HG03025 (cell line): Measurements from ENCODE around the gene DYNC1LI2.
A peak's percentile ranks its signal among the peaks of the same experiment; 100 is the strongest.
"Not testable (repeated sequence)": the region's sequence is repeated elsewhere in the genome, so short reads cannot be mapped to it uniquely, and the experiment has no call there.

Experiments used
- ATAC-seq: cut with Tn5 transposase; IDR thresholded peaks from one replicate; pipeline ENCODE4 v1.9.1; 2021; ENCODE audit warnings: mild to moderate bottlenecking, moderate library complexity; ENCODE audit not compliant: unreplicated experiment, low FRiP score

DYNC1LI2 gene

DNA sequence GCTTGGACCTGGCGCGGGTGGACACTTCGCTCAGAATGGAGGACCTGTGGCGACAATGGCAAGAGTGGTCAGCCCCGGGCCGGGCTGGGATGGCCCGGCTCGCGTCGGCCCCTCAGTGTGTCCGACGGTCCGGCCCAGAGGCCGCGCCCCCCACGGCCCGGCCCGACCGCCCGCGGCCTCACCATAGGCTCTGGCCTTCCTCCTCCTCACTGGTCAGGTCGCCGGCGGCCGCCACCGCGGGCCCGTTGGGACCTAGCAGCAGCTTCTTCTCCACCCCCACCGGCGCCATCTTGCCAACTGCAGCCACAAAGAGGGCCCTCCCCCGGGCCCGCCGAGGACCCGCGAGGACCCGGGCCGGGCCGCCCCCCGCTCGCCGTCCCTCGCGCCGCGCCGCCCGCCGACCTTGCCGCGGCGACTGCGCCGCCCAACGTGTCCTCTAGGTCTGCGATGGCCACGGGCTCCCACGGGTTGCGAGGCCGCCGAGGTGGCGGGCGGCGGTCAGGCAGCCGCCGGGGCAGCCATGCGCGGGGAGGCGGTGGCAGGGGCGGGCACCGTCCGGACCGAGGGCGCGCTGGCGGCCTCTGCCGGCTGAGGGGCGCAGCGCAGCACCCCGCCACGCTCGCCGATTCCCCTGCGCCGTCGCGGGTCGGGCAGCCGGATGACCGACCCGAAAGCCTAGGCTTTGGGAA is at the start of gene DYNC1LI2:
TSS of gene DYNC1LI2 (minus strand) at position 307 of the 689 bp plus-strand sequence. CDS start at position 289, 18 bp downstream.
- ATAC-seq, result peak; percentile 71

DNA sequence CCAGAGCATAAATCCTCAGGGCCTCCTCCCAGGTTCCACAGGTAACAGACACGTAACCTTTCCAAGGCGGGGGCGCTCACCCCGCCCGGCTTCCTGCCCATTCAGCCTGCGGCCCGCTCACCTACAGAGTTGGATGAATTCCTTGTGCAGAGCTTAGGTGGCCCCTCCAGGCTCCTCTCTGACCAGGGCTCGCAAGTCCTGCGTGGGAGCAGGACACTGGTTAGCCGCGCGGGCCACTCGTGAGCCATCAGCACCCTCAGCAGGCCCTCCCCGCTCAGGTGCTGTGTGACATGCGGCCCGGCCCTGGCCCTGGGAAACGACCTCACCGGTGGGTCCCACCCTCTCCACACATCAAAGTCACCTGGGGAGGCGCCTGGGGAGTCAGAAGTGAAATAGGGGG is 49.4 kb upstream of the DYNC1LI2 start:
- ATAC-seq, result no peak

DNA sequence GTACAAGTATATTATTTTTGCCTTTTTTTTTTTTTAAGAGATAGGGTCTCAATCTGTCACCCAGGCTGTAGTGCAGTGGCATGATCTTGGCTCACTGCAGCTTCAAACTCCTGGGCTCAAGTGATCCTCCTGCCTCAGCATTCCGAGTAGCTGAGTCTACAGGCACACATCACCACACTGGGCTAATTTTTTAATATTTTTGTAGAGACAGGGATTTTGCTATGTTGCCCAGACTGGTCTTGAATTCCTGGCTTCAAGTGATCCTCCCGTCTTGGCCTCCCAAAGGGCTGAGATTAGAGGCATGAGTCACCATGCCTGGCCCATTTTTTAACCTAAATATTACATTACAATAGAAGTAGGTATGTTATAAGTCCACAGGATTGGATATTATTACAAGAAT is 46.8 kb upstream of the DYNC1LI2 start:
- ATAC-seq, result no peak

DNA sequence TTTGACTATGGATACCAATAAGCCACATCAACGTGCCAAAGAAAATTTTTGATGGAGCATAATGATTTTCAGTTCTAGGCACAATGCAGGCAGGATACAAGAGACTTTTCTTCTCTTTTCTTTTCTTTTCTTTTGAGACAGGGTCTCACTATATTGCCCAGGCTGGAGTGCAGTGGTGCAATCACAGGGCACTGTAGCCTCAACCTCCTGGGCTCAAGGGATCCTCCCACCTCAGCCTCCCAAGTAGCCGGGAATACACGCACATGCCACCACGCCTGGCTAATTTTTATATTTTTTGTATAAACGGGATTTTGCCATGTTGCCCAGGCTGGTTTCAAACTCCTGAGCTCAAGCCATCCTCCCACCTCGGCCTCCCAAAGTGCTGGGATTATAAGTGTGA is 42.6 kb upstream of the DYNC1LI2 start:
- not testable (repeated sequence) for ATAC-seq

DNA sequence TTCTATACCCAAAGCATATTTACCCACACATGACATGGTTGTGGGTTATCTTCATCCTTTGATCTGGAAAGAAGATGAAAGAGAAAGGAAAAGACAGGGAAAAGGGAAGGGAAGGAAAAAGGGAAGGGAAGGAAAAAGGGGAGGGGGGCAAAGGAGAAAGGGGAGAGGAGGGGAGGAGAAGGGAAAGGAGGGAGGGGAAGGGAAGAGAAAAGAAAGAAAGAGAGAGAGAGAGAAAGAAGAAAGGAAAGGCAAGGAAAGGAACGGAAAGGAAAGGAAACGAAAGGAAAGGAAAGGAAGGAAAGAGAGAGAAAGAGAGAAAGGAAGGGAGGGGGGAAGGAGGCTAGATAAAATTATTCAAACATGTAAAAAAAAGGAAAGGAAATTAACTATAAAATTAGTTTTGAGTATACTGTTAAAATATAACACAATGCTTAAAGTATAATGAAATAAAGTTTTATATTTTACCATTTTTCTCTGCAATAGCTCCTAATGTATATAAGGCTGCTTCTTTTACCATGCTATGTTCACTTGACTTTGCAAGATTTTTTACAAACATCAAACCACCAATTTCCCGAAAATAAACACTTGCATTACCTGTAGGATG is 38.8 kb upstream of the DYNC1LI2 start:
- ATAC-seq, result no peak

DNA sequence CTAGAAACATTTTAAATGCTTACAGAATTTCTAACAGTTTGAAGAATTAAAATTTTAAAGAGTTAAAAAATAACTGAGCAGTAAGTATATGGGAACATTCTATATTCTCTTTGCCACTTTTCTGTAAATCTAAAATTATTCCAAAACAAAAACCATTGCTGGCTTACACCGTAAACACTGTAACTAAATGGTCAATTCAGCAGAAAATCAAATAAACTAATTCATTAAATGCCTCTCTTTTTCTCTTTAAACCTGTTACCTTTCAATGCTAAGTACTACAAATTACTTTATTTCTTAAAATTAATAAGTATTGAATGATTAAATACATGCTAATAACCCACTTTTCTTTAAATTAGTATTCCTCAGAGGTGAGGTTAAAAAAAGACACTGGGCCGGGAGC is 36.0 kb upstream of the DYNC1LI2 start:
- ATAC-seq, result no peak

DNA sequence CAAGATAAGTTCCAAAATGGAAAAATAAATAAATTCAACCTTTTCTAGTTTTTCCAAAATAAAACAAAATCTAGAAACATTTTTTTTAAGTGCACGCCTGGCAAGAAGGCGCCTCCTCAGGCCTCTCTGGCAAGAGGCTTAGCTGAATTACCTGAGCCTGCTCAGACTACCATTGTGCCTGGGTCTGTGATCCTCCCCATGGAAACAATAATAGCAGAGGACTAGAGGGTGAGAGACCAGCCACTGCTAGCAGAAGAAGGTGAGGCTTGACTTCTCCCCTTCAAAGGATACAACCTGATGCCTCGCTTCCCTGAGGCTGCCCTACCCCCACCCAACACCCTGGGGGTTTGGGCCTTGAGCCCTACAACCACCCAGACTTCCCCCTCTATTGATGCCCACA is 35.1 kb upstream of the DYNC1LI2 start:
- ATAC-seq, result no peak

DNA sequence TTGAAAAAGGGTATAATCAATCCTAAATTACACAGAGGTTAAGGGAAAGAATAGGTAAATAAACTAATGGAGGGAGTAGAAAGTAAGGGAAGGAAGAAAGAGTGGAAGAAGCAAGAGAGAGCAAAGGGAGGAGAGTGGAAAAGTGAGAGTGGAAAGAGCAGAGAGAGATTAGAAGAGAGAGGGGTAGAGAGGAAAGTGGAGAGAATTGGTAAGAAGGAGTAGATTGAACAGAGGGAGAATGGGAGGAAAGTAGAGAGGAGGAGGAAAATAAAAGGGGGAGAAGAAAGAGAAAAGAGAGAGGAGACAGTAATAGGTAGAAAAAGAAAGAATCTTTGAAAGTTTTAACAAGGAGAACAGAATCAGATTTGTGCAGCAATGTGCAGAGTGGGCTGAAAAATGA is 25.0 kb upstream of the DYNC1LI2 start:
- ATAC-seq, result no peak

DNA sequence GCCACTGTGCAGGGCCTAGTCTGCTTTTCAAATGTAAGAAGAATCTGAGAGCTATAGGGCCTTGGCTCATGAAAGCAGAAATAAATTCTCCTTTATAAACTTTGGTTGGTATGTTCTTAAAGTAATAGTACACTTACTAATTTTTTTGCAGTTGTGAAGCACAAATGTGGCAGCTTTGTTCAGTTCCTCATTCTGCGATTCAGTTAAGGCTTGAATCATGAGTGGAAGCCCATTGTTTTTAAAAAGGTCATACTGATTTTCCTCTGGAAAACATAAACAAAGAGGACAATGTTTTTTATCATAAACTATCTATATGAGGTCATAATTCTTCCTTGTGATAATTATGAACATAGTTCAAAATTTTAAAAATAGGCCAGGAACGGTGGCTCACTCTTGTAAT is 23.6 kb upstream of the DYNC1LI2 start:
- no peak for ATAC-seq

DNA sequence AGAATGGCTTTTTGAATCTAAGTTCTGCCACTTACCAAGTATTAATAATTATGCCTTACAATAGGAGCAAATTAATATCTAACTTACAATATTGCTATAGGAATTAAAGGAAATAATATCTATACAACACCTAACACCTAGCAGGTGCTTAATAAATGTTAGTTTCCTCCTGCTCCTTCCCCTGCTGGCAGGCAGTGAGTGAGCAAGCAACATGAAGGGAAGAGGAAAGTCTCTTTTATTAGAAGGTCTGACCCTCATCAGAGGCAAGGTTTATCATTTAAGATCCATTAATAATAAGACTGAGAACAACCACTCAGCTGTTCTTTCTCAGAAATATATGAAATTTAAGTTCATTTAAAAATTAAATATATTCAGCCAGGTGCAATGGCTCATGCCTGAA is 6.7 kb upstream of the DYNC1LI2 start:
- no peak for ATAC-seq

DNA sequence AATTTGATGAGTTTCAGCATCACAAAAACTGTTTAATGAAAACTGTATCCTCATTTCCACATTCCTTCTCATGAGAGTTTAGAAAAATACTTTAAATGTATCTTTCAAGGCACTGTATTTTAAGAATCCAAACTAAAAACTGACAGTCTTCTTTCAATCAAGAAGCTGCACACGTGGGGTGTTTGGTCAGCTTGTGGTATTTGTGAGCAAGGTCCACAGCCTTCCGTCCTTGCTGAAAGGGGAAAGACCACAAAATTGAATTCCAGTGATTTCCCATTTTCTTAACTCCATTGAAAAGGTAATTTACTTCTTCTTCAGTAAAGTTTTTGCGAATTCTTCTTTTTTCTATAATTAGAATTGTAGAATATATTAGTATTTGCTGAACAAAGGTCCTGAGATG is 3.4 kb upstream of the DYNC1LI2 start:
- no peak for ATAC-seq

DNA sequence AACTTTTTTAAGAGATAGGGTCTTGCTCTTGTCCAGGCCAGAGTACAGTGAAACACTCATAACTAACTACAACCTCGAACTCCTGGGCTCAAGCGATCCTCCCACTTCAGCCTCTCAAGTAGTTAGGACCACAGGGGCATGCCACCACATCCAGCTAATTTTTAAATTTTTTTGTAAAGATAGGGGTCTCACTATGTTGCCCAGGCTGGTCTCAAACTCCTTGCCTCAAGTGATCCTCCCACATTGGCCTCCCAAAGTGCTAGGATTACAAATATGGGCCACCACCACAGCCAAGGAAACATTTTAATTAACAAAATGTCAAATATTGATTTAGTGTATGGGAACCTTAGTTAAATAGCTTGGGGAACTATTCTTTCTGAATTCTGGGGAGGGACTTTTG is 2.8 kb upstream of the DYNC1LI2 start:
- ATAC-seq, result no peak

DNA sequence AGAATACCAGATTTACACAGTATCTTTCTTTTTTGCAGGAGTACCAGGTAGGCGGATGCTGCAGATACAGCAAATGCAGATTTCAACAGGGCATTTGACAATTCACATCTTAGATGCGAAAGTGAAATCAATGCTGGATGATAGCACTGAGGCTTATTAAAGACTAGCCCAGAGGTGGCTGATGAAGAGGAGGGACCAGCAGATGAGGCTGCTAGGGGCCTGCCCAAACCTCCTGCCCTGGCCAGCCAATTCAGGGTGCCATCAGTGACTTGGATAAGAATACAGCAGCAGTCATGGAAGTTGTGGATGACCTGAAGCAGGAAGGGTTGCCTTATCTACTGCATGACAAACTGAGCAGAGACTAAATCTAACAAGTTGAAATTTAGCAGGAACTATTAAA is 1.5 kb upstream of the DYNC1LI2 start:
- no peak for ATAC-seq

DNA sequence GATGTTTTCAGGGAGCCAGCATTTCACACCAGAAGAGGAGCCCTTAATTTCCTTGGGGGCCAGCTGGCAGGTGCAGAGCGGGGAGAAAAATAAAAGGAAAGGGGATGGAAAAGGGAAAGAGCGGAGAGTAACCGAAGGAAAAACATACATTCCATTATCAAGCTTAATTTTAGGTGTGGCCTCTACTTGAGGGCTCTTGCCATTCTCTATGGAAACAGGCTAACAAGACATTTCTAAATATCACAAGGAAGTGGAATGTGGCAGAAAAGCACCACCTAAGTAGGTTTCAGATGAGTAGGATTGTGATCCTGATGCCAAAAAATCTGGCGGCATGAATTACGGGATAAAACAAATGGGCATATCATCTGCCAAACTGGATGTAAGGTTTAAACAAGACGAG is 970 bp upstream of the DYNC1LI2 start:
- ATAC-seq, result no peak

DNA sequence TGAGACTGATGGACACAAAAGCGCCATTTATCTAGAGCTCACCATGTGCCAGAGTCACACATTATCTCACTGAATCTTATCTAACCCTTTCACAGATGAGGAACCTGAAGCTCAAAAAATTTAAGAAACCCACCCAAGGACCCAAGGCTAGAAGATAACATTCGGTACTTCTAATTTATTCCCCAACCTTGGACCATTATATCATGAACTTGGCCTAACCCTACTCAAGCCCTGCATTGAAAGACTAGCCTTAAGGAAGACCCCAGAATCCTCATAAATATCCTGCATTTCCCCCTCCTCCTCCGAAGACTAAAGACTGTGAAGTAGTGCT is 548 bp upstream of the DYNC1LI2 start:
- no peak for ATAC-seq

DNA sequence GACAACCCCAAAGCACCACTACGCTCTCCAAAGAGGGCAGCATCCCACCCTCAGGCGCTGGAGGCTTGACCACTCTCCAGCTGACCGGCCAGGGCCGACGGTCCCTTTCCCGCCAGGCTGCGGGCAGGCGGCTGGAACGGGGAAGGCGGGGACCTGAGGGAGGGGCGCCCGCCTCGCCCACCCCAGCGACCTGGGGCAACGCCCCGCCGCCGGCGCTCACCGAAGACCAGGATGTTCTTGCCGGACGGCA is 431 bp downstream of the DYNC1LI2 start:
- ATAC-seq, result peak; percentile 16

DNA sequence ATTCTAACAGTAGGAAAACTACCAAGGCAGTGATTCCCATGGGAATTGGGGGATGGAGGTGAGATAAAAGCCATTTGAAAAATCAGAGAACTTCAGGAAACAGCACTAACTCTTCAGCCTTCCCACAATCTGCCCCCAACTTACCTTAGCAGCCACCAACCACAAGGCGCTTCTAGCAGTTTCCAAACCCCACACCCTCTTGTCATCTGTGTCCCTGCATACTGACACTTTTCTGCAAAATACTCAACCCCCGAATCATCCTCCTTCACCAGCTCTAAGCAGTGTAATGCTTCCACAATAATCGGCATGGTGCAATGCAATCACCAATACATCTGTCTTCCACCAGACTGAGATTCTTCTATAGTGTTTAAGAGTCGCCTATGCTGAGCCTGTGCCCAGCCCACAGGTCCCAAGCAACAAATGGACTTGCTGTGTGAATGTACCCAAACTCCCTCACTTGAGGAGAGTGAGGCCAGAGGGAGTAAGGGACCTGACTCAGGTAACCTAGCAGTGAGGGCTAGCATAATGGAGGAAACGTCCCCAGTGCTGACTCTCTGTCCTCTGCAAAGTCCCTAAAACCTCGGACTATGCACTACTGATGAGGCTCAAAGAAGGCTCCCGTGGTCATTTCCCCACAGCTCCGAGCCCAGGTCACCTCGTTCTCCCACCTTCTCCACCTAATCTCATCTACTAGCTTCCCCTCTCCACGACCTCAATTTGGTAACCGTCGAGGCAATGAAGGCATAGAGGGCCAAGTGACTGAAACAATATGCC is 943 bp downstream of the DYNC1LI2 start:
- ATAC-seq, result no peak

DNA sequence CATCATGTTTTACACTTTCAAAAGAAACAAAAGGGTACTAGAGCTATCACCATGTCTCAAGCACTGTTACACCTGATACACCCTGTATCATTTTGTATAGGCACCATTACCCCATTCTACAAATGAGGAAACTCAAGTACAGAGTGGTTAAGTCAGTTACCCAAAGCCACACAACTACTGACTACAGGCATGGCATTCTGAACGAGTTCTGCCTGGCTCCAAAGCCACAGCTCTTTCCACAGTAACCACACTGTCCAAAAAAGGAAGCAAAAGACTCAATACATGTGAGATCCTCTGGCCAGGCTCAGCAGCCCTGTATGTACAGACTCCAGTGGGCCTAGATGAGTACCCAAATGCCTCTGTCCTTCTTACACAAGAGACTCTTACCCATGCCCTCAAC is 4.7 kb downstream of the DYNC1LI2 start:
- ATAC-seq, result no peak

DNA sequence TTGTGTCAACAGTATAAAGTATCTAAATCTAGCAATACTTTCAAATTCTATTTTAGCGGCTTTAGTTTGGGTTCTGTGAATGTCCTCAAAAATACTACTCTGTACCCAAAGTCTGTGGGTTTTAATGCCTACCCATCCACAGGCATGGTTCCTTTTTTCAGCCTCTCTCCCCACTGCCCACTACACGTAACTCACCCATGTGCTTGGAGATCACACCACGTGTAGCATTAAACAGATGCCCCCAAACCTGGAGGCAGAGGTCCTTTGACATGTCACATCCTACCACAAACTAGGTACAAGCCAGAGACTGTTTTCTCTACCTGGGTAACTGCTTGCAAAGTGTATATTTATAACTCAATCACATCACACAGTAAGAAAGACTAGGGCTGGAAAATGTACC is 5.4 kb downstream of the DYNC1LI2 start:
- no peak for ATAC-seq

DNA sequence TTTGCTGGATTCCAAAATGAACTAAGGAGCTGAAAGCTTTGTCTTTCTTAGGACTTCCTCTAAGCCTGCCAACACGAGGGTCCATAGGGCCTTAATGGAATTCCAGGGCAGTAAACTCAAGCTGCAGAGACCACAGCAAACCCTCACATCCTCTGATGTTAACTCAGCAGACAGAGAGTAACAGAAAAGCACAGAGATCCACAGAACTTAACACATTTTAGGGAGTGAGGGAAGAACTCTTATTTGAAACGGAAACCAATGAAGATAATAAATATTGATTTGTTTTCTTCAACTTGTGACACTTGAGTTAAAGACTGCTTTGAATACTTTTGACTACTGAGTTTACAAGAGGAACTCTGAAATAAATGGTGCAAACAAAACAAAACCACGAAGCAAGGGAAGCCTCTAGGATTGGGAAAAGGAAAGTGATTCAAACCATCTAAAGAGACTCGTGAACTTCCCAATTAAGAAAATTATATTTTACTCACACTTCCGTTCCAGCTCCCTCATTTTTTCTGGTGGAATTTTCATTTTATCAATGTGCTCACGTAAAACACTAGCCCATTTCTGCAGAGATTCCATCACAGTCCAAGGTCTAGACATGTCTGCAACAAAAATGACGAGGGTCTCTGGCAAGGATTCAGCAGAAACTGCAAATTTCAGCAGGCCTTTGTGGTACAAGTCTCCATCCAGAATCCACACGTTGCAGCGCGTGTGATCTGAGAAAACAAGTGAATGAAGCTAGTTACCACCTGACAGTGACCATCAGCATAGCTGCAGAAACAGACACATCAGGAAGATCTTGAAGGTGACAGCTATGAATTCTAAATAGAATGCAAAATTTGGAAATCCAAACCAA is 9.2 kb downstream of the DYNC1LI2 start:
- ATAC-seq, result no peak

DNA sequence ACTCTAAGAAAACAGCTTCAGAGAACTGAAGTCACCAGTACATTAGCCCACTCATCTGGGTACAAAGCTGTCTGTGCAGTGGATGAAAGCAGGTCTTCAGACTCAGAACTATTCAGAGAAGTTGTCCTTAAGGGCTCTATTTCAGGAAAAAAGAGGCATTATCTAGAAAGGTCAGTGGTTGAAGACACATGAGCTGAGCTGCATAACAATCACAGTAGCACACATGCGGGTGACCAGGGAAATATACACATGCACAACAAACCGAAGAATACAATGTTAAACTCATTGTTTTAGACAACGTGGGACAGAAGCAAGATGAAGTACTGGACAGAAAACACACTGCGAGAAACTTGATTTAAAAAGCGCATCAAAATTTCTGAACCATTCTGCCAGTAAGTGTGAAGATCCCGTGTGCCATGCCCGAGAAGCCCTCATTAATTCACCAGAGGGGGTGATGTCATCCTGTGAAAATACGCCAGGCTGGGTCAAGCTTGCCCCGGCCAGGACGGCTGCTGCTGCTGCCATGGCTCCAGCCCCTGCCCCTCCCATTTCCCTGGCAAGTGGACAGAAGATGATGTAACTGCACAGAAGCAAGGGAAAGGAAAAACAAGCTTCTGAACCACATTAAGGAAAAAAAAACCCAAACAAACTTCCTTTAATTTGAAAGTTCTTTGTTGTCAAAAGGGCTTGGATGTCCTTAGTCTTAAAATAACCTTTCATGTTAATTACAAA is 10.1 kb downstream of the DYNC1LI2 start:
- ATAC-seq, result no peak
